NCI-H1436 (cell line): ENCODE data around the gene HMX1.

Experiments
- DNase-seq: peaks from one replicate; lab custom pipeline; 2025; lab: John Stamatoyannopoulos, UW

The HMX1 gene

GRCh38 chr4:8854931-8855330, 16.7 kb downstream of the HMX1 start:
- no peak for DNase-seq

GRCh38 chr4:8854016-8854415, 17.6 kb downstream of the HMX1 start:
- DNase-seq, result no peak

DNA sequence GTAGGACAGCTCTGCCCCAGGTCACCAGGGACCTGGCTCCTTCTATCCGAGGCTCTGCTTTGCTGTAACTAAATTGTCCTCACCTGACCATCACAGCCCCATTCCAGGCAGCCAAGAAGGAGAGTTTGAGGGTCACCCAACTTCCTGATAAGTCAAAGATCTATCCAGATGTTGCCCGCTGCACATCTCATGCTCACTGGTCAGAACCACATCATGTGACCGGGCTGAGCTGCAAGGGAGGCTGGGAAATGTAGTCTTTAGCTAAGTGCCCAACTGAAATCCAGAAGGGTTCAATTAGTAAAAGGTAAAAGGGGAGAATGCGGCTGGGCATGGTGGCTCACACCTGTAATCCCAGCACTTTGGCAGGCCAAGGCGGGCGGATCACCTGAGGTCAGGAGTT, 18.4 kb downstream of the HMX1 start:
- DNase-seq, result no peak

DNA sequence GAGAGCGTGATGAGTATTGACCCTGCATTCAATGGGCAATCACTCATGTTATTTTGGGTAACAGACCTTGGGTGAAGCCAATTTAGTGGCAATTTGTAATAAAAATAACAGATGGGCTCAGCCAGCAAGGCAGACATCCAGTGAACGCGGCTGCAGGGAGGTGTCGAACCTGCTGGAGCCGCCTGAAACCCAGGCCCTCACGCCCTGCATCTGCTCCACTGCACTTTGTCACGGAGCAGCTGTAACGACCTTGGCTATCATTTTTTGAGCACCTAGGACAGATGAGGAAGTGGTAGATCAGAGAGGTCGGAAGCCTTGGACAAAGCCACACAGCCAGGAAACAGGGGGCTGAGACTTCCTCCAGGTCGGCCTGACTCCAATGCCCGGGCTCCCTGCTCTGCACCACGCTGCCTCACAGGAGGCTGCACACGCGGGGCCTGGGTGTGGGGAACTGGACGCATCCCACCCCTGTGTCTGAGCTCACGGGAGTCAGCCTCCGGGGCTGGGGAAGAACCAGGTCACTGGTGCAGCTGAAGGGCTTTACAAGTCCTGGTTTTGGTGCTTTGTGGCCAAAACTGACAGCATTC, 19.4 kb downstream of the HMX1 start:
- DNase-seq, result no peak

- DNase-seq, result no peak
These were observed 20.1 kb downstream of the HMX1 start for GRCh38 chr4:8851321-8852117.

DNA sequence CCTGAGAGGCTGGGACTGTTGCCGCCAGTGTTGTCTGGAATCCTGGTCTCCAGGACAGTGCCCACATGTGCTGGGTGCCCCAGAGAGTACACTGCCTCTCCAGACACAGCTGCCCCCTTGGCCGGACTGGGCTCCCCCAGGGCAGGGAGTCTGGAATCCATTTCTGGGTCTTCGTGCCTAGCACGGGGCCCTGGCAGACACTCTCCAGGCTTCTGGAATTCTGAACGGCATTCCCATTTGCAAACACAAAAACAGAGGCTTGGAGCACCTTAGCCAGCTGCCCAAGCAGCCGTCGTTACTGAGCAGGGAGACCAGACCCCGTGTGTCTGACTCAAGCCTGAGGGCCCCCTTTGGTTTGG, 20.8 kb downstream of the HMX1 start:
- DNase-seq, result no peak

GRCh38 chr4:8850074-8850829, 21.4 kb downstream of the HMX1 start:
- no peak for DNase-seq

- DNase-seq, result no peak
These were observed 22.2 kb downstream of the HMX1 start for GRCh38 chr4:8849266-8850073.

- no peak for DNase-seq
These were observed 23.0 kb downstream of the HMX1 start for GRCh38 chr4:8848507-8849265.

DNA sequence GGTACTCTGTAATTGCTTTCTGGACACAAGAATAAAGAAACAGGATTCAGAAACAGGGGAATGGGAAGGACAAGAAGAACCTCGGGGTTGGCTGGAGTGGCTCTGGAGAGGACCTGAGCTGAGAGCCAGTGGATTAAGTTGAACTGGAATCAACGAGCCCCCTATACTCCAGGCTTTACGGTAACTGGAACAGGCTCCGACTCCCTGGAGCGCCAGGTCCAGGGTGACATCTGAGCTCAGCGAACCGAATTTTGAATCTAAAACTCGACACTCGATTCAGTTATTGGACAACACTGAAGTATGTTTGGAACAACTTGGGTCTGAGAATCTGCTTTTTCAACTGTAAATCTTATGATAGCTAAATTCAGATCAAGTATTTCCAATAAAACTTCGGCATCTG, 23.9 kb downstream of the HMX1 start:
- DNase-seq, result no peak

GRCh38 chr4:8847331-8847730, 24.3 kb downstream of the HMX1 start:
- no peak for DNase-seq

DNA sequence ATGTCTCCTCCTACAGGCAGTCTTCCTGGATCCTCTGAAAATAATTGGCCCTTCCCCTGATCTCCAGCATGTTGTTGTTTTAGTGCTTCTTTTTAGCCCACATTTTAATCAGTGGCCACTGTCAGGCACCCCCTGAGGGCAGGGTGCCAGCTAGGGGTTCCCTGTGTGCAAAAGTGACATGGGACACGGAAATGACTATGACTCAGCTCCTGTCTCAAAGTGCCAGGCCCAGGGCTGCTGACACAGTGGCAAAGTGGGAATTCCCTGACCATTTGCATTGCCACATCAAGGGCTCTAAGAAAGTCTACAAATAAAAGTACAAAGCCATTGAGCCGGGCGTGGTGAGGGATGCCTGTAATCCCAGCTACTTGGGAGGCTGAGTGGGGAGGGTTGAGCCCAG, 24.8 kb downstream of the HMX1 start:
- DNase-seq, result no peak

DNA sequence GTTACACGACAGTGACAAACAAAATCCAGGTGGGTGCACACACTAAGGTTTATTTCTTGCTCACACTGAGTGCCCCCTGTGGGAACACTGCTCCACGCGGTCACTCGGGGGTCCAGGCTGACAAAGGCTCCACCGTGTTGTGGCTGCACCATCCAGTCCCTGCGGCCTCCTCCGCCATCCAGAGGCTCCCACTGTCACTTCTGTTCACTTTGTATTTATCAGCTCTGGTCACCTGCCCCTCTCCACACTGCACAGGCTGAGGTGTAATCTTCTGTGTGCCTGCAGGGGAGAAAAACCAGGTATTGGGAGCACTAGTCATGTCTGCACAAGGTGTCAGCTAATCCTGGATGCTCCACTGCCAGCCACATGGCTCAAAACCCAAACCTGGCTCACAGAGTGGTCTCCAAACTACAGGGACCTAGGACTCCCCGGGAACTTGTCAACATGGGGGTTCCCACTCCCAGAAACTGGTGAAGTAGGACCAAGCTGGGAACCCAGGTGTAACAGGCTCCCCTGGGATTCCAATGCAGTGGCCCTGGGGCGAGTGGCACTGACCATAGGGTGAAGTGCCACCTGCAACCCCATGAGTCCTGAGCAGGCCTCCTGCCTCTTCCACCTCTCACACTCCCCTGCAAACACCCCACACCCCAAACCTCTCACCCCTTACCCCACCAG, 25.5 kb downstream of the HMX1 start:
- no peak for DNase-seq

DNA sequence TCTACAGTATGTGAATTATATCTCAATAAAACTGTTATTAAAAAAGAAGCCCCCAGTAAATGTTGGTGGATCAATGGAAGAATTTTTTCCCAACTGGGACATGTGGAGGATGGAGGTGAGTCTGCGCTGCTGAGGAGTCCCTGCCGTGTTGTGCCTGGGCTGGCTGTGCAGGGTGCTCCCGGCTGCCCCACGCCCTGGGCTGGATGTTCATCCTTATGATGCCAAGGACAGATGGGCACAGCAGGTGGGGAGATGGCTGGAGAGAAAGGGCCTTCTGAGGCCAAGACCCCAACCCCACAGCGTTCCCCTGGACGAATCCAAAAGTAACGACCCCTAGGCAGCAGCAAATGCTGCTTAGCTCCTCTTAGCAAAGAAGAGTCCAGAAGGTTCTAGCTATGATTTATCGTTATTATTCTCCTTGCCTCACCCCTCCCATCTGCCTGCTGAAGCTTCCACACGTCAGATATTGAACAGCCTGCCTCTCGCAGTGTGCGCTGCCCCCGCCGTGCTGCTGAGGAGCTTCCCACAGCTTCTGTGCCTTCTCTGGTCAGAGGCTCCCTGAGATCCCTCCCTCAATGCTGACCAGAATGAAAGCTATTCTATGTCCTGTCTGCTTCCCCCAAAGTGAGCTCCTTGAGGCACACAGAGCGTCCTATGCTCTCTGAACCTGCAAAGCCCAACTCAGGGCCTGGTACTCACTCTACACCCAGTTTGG, 26.5 kb downstream of the HMX1 start:
- DNase-seq, result no peak

DNA sequence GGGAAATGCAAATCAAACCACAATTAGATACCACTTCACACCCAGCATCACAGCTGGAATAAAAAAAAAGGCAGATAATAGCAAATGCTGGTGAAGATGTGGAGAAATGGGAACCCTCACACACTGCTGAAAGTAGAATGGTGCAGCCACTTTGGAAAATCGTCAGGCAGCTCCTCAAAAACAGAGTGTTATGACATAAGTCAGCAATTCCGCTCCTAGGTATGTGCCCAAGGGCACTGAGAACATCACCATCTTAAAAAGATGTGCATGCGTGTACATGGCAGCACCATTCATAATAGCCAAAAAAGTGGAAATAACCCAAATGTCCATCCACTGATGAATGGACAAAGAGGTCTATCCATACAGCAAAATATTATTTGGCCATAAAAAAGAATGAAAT, 28.0 kb downstream of the HMX1 start:
- no peak for DNase-seq

DNA sequence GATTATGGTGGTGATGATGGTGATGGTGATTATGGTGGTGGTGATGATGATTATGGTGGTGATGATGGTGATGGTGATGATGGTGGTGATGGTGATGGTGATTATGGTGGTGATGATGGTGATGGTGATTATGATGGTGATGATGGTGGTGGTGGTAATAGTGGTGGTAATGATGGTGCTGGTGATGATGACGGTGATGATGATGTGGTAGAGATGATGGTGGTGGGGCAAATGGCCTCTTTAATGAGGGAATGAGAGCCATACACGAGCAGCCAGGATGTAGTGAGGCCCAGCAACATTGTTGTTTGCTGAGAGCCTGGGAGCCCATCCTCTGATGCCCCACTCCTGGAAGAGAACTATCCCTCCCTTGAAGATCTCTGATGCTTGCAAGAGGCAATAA, 29.0 kb downstream of the HMX1 start:
- no peak for DNase-seq

DNA sequence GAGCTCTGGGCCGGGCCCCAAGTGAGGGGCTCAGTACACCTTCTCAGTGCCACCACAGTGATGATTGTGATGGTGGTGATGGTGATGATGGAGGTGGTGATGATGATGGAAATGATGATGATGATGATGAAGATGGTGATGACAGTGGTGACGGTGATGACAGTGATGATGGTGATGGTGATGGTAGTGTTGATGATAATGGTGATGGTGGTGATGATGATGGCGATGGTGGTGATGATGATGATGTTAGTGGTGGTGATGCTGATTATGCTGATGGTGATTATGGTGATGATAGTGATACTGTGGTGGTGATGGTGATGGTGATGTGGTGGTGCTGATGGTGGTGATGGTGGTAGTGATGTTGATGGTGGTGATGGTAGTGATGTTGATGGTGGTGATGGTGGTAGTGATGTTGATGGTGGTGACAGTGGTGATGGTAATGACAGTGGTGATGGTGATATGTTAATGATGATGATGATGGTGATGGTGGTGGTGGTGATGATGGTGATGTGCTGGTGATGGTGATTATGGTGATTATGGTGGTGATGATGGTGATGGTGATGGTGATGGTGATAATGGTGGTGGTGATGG, 29.9 kb downstream of the HMX1 start:
- DNase-seq, result no peak

DNA sequence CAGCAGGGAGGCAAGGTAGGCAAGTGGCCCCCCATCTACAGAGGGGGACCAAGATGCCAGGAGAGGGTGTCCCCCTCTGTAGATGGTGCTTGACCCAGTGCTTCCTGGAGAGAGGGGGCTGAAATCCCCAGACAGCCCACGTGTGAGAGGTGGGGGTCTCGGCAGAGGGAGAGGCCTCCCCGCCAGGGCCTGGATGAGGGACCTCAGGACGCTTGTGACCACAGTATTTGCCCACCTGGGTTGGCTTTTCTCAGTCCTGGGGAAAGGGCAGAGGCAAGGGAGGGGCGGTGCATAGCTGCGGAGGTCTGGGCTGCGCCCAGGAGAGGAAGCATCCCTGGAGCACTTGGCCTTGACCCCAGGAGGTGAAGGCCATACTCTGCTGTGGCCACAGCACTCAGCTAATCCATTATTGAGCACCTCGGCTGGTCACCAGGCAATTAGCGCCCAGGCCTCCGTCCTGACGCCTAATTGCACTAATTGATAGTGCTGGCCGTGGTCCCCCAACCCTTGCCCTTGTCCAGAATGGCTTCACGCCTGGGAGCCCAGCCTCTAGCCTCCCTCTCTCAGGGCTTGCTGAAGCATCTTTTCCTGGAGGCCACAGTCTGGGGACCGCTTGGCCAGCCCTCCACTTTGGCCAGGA, 30.7 kb downstream of the HMX1 start:
- DNase-seq, result no peak

- DNase-seq, result no peak
These were observed 31.4 kb downstream of the HMX1 start for GRCh38 chr4:8840006-8840793.
